VCaP (cell line): Measurements from ENCODE around the gene RPLP1.

ENCODE experiments used
- H3K27ac ChIP-seq: fragments of 450-650 bp; 2 replicates; pipeline ENCODE4 v1.5.1; 2017
- CTCF ChIP-seq: fragments of 450-650 bp; conservative IDR thresholded peaks from 2 replicates; pipeline ENCODE4 v1.5.1; 2017; ENCODE audit warnings: mild to moderate bottlenecking, moderate library complexity

RPLP1 gene

GRCh38 chr15:69472046-69472445, 19.4 kb downstream of the RPLP1 start:
- H3K27ac ChIP-seq, result peak overlapping the region; percentile 40
- TF ChIP-seq CTCF, result no peak

- H3K27ac ChIP-seq, result peak overlapping the region; percentile 40
- no peak for TF ChIP-seq CTCF
These were observed 19.9 kb downstream of the RPLP1 start for GRCh38 chr15:69472562-69472961.

GRCh38 chr15:69474291-69474690, 21.7 kb downstream of the RPLP1 start:
- peak overlapping the region; percentile 76 for H3K27ac ChIP-seq
- TF ChIP-seq CTCF, result no peak

- no peak for TF ChIP-seq CTCF
- peak overlapping the region; percentile 76 for H3K27ac ChIP-seq
These were observed 22.3 kb downstream of the RPLP1 start for GRCh38 chr15:69474846-69475455.

- peak overlapping the region; percentile 76 for H3K27ac ChIP-seq
- TF ChIP-seq CTCF, result peak; percentile 94
These were observed 23.2 kb downstream of the RPLP1 start for GRCh38 chr15:69475769-69476358.

GRCh38 chr15:69476704-69477473, 24.3 kb downstream of the RPLP1 start:
- no peak for TF ChIP-seq CTCF
- no peak overlapping the region for H3K27ac ChIP-seq

GRCh38 chr15:69478259-69478781, 25.7 kb downstream of the RPLP1 start:
- peak; percentile 95 for TF ChIP-seq CTCF
- peak overlapping the region; percentile 7; the same call in 1 of the 2 replicates for H3K27ac ChIP-seq
